Measurements from ENCODE around the gene TNNI2. TPM values are rescaled to one million over a fixed set of nuclear protein-coding genes. Genes with fewer than 3 reads are reported as not detected.

TNNI2 gene
- total RNA-seq, 1 experiment from 2014 or later: not detected

- Histone ChIP-seq H3K27me3 (ENCODE audit: insufficient read depth, low read length) (no peaks in the 10 kb centered on the region), H3K27ac (ENCODE audit: insufficient read length, low read depth, low read length) (no peak overlapping the region), H3K18ac (ENCODE audit: insufficient read length, low read depth, low read length) (no peak overlapping the region), H2BK12ac (ENCODE audit: insufficient read length, low read depth, low read length) (no peak overlapping the region), H3K4me2 (ENCODE audit: insufficient read depth, insufficient read length, low read length) (no peak overlapping the region), H3K4ac (ENCODE audit: low read depth, low read length) (no peak overlapping the region), H4K5ac (ENCODE audit: insufficient read length, low read depth, low read length) (no peak overlapping the region), H2BK5ac (ENCODE audit: insufficient read length, low read length) (no peak overlapping the region), H3K23me2 (ENCODE audit: insufficient read length, low read depth, low read length, poor library complexity, severe bottlenecking) (no peaks in the 10 kb centered on the region), H2BK15ac (ENCODE audit: low read depth, low read length) (no peak overlapping the region), H2AFZ (ENCODE audit: low read length) (no peak overlapping the region), H4K8ac (replicated peaks; ENCODE audit: insufficient read length, low read depth, low read length) (no peak overlapping the region), H3K79me2 (ENCODE audit: insufficient read depth, low read length) (no peaks in the 10 kb centered on the region), H3K9me3 (ENCODE audit: control insufficient read depth, low read depth, low read length) (no peaks in the 10 kb centered on the region), H4K91ac (ENCODE audit: insufficient read length, low read depth, low read length) (no peak overlapping the region), H2BK120ac (ENCODE audit: low read depth, low read length, poor library complexity, severe bottlenecking) (no peak overlapping the region), H3K23ac (ENCODE audit: insufficient read length, low read depth, low read length) (no peak overlapping the region), H3K9ac (ENCODE audit: extremely low read depth, insufficient read length, low read length) (no peak overlapping the region), H2BK20ac (ENCODE audit: low read depth, low read length, poor library complexity, severe bottlenecking) (no peak overlapping the region), H4K20me1 (ENCODE audit: control insufficient read depth, insufficient read depth, insufficient read length) (no peaks in the 10 kb centered on the region), H3K79me1 (ENCODE audit: insufficient read depth, low read depth, low read length, poor library complexity, severe bottlenecking) (no peaks in the 10 kb centered on the region), H3K4me1 (ENCODE audit: insufficient read depth, low read length) (no peaks in the 10 kb centered on the region), H2AK5ac (ENCODE audit: insufficient read length, low read length) (no peak overlapping the region), H3T11ph (ENCODE audit: low read length) (no peak overlapping the region), H3K14ac (ENCODE audit: insufficient read depth, low read length) (no peak overlapping the region), H3K56ac (ENCODE audit: insufficient read length, low read depth, low read length) (no peak overlapping the region)
- Mint-ChIP-seq H3K27ac (peak overlapping the region in 1 of 3 experiments; percentile 15; a peak in 2 of 7 replicates), H3K4me3 (no peak overlapping the region), H3K9me3 (no peaks in the 10 kb centered on the region), H3K27me3 (ENCODE audit: low read depth) (peaks cover 24% of the 10 kb centered on the region), H3K36me3 (ENCODE audit: insufficient read depth in 1 of 3, low read depth in 3 of 3) (no peaks in the 10 kb centered on the region), H3K4me1 (peaks cover 2 to 7% of the 10 kb centered on the region in 2 experiments; a peak in 3 of 4 replicates)
- WGBS (ENCODE audit: extremely low coverage, insufficient read length, low lambda C conversion rate): no CpG with 5 or more reads among the region's 21 CpGs
- TF ChIP-seq CTCF (conservative IDR thresholded peaks at IDR 0.05): no peak
- DNase-seq: no peak
These were observed 7.0 kb downstream of the TNNI2 start for GRCh38 chr11:1845561-1846452.

All from H9 (cell line).